B cell (primary cell): ENCODE data around the gene NUDT21. TPM values are rescaled to one million over a fixed set of nuclear protein-coding genes. Genes with fewer than 3 reads are reported as not detected.

ENCODE experiments used
- ATAC-seq: fragments of 200-7000 bp; cut with Tn5 transposase; one replicate; pipeline ENCODE4 v1.10.0; 2021; ENCODE audit warnings: low read depth, mild to moderate bottlenecking, moderate number of reproducible peaks, moderate library complexity
- CTCF ChIA-PET: fragments of 350-600 bp; sonication (Branson Sonifier 250); formaldehyde crosslinking; loops from one replicate; lab custom pipeline; 2021; ENCODE audit warnings: antibody characterized with exemption, inconsistent platforms; lab: Charles Lee
- POLR2A ChIA-PET: fragments of 350-600 bp; sonication (Branson Sonifier 250); formaldehyde crosslinking; loops from one replicate; lab custom pipeline; 2021; ENCODE audit warnings: antibody characterized with exemption; lab: Charles Lee
- DNase-seq: peaks from one replicate; pipeline ENCODE4 v3.0.0; 2013
- H2AFZ ChIP-seq: 2 replicates; pipeline ENCODE4 v1.6.1; 2012; ENCODE audit warnings: mild to moderate bottlenecking, low read depth, low read length; ENCODE audit not compliant: insufficient read depth, poor library complexity, severe bottlenecking
- H3K27ac ChIP-seq, 2 donors: 1 replicate in 1 of 2; 2 replicates in 1 of 2; pipeline ENCODE4 v1.5.1; 2012 to 2013; ENCODE audit warnings: low read length in 2 of 2, mild to moderate bottlenecking in 2 of 2, moderate library complexity in 1 of 2
- H3K27me3 ChIP-seq, 4 experiments: fragments of 200-600 bp in 1 of 4; sonication (generic) in 1 of 4; replicated peaks in 1 of 4; 1 replicate in 2 of 4; 2 replicates in 2 of 4; pipeline versions ENCODE4 v1.6.1 to v1.7.0; 2013 to 2016; ENCODE audit warnings: low read length in 3 of 4, mild to moderate bottlenecking in 2 of 4, mixed read lengths in 1 of 4, moderate library complexity in 1 of 4; ENCODE audit not compliant: insufficient read depth in 4 of 4, control insufficient read depth in 3 of 4; ENCODE audit errors: control extremely low read depth in 1 of 4
- H3K36me3 ChIP-seq, 2 experiments: replicated peaks in 1 of 2; 1 replicate in 1 of 2; 2 replicates in 1 of 2; pipeline versions ENCODE4 v1.6.1 to v1.7.1; 2013; ENCODE audit warnings: low read length in 1 of 2; ENCODE audit not compliant: insufficient read depth in 2 of 2, control insufficient read depth in 1 of 2; ENCODE audit errors: control extremely low read depth in 1 of 2, extremely low read depth in 1 of 2
- H3K4me1 ChIP-seq, 2 donors: fragments of 200-600 bp in 1 of 2; sonication (generic) in 1 of 2; 1 replicate in 1 of 2; 2 replicates in 1 of 2; pipeline versions ENCODE4 v1.5.1 to v1.6.1; 2013 to 2017; ENCODE audit warnings: low read length in 2 of 2; ENCODE audit not compliant: control insufficient read depth in 2 of 2, insufficient read depth in 2 of 2
- H3K4me2 ChIP-seq: replicated peaks from 2 replicates; pipeline ENCODE3; 2012; ENCODE audit warnings: mild to moderate bottlenecking, low read depth, low read length; ENCODE audit not compliant: poor library complexity, severe bottlenecking
- H3K4me3 ChIP-seq, 5 experiments: fragments of 200-600 bp in 1 of 5; sonication (generic) in 1 of 5; 1 replicate in 3 of 5; 2 replicates in 2 of 5; pipeline versions ENCODE4 v1.5.1 to v1.7.0; 2011 to 2016; ENCODE audit warnings: low read length in 4 of 5, mild to moderate bottlenecking in 4 of 5, low read depth in 2 of 5, control low read depth in 1 of 5, moderate library complexity in 1 of 5; ENCODE audit not compliant: insufficient read depth in 1 of 5; ENCODE audit errors: control extremely low read depth in 1 of 5, extremely low read depth in 1 of 5
- H3K79me2 ChIP-seq: fragments of 200-600 bp; sonication (generic); one replicate; pipeline ENCODE4 v1.6.0; 2016; ENCODE audit warnings: low read length; ENCODE audit not compliant: control insufficient read depth, insufficient read depth
- H3K9ac ChIP-seq: fragments of 200-600 bp; sonication (generic); 2 replicates; pipeline ENCODE4 v1.6.1; 2017; ENCODE audit warnings: mild to moderate bottlenecking, low read length, moderate library complexity
- H3K9me3 ChIP-seq, 3 donors: one replicate each; pipeline versions ENCODE4 v1.6.1 to v1.7.1; 2013; ENCODE audit warnings: low read length in 2 of 3; ENCODE audit not compliant: control insufficient read depth in 2 of 3, insufficient read depth in 1 of 3; ENCODE audit errors: control extremely low read depth in 1 of 3
- H4K20me1 ChIP-seq: 2 replicates; pipeline ENCODE4 v1.6.0; 2012; ENCODE audit warnings: mild to moderate bottlenecking, low read length; ENCODE audit not compliant: insufficient read depth, control insufficient read depth, poor library complexity, severe bottlenecking
- H3K27ac Mint-ChIP-seq: one replicate; pipeline ENCODE4 v1.8.0; 2021; ENCODE audit warnings: mixed read lengths
- H3K27me3 Mint-ChIP-seq: one replicate; pipeline ENCODE4 v1.8.0; 2021; ENCODE audit warnings: mixed read lengths
- H3K4me1 Mint-ChIP-seq: one replicate; pipeline ENCODE4 v1.8.0; 2021; ENCODE audit warnings: mixed read lengths
- H3K4me3 Mint-ChIP-seq: one replicate; pipeline ENCODE4 v1.8.0; 2021; ENCODE audit warnings: mixed read lengths
- H3K9me3 Mint-ChIP-seq: one replicate; pipeline ENCODE4 v1.8.0; 2022; ENCODE audit warnings: mixed read lengths; ENCODE audit not compliant: insufficient read depth
- CTCF ChIP-seq: fragments of 200-600 bp; IDR thresholded peaks from one replicate; pipeline ENCODE4 v1.8.0; 2022; ENCODE audit warnings: antibody characterized with exemption, mild to moderate bottlenecking
- EZH2 ChIP-seq: IDR thresholded peaks from 2 replicates; pipeline ENCODE4 v1.6.1; 2012; ENCODE audit warnings: borderline replicate concordance, low read depth, mild to moderate bottlenecking, moderate library complexity, low read length; ENCODE audit not compliant: insufficient read depth, poor library complexity, severe bottlenecking
- WGBS: methylation state at CpG from one replicate; pipeline ENCODE4 v1.1.5; 2013; ENCODE audit warnings: missing lambda C conversion rate; ENCODE audit not compliant: insufficient coverage; 5-methylcytosine and 5-hydroxymethylcytosine counted together
- intact Hi-C: fragments of 100-400 bp; cut with micrococcal nuclease; formaldehyde crosslinking; loops from one replicate; pipeline ENCODE4 v1.10.0; 2022
- polyA plus RNA-seq: library from polyadenylated mRNA; depleted of rRNA; stranded (reverse); fragments of >200 nt; gene quantifications from 2 replicates; pipeline ENCODE4 v1.2.3, GENCODE V29; 2012
- total RNA-seq, 2 donors: library from RNA; stranded (reverse); fragments of 120-200 nt in 1 of 2; gene quantifications; 1 replicate in 1 of 2; 2 replicates in 1 of 2; pipeline versions ENCODE4 v1.2.3 to v1.2.4, GENCODE V29; 2013 to 2022

Gene NUDT21
- total and polyA plus RNA-seq, 2 donors (not counting 1 experiment from before 2014, with no cell fraction given) = 27.3 to 89.4 TPM

DNA sequence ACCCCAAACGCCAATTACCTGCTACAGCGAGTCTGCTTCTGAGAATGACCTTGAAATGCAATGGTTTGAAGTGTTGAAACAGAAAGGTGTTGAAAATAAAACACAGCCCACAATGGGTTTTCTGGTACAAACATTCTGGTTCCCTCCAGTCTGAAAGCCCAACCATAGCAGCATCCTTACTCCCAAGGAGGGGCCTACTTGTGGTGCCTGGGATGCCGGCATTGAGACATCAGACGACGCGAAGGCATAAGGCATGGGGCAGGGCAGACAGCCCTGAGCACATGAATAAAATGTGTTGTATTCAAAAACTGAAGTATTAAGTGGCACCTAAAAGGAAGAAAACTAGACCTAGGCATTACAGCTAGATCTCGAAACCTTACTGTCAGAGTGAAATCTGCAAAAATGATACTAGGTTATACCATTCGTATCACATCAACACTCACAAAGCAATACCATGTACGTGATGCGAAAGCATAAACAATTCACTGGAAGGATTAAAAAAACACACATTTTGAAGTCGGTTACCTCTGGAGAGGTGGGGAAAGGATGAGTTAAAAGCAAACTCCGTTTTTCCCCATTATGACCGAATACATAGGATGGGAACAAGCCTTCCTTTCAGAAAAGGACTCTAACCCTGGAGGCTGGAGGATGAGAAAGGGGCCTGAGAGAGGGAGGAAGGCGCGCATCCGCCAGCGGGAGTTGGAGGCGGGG, 702 bp downstream of the NUDT21 start:
- Histone ChIP-seq H2AFZ (peak overlapping the region; percentile 93), H3K27ac (peak overlapping the region; percentile 43 to 71), H3K4me3 (peak overlapping the region; percentile 68 to 88 (median 85)), H4K20me1 (peaks cover 14% of the 10 kb centered on the region), H3K4me2 (peak overlapping the region; percentile 83), H3K9me3 (no peaks in the 10 kb centered on the region), H3K36me3 (peaks cover 4 to 20% of the 10 kb centered on the region in 2 experiments), H3K9ac (peak overlapping the region; percentile 77), H3K79me2 (peaks cover 74% of the 10 kb centered on the region), H3K27me3 (no peaks in the 10 kb centered on the region), H3K4me1 (peaks cover 24 to 28% of the 10 kb centered on the region in 2 donors)
- Mint-ChIP-seq H3K4me1 (peaks cover 38% of the 10 kb centered on the region), H3K9me3 (no peaks in the 10 kb centered on the region), H3K27me3 (no peaks in the 10 kb centered on the region), H3K27ac (peak overlapping the region; percentile 90), H3K4me3 (peak overlapping the region; percentile 93)
- POLR2A ChIA-PET = interaction anchor here (0.6 to 1.0 kb wide), 2 partner anchors 10 to 27 kb away, joined by 3 read pairs; no protein-coding TSS in a partner anchor
- ATAC-seq = no peak
- WGBS = 0% methylated on average over 5 of the region's 18 CpGs
- CTCF ChIA-PET = interaction anchor here (1.0 to 2.7 kb wide), 6 partner anchors 11 to 252 kb away, joined by 3 to 10 read pairs (median 4); no protein-coding TSS in a partner anchor
- DNase-seq = no peak
- TF ChIP-seq EZH2 (no peak), CTCF (no peak)
- intact Hi-C loops = loop anchor here (5.0 to 10.0 kb wide), 2 partner anchors 46 to 737 kb away; partner anchors contain the start of genes PSME3IP1 and RSPRY1

DNA sequence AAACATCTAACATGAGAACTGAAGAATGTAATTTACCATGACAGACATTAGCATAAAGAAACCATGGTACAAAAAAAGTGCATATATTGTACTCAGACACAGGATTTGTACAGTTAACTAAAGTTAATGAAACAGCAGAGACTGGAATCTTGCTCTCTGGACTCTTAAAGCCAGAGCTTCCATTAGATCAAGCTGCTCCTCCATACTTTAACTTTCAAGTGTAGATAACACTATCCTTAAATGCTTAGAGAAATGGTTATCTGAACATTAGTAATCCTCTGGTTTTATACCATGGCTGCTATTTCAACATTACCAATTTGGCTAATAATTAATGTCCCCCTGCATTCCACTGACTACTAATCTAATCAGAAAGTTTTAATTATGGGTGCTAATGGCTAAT, 3.1 kb downstream of the NUDT21 start:
- H3K4me3 ChIP-seq = no peak overlapping the region
- Mint-ChIP-seq H3K9me3 (no peaks in the 10 kb centered on the region), H3K27ac (no peak overlapping the region), H3K27me3 (no peaks in the 10 kb centered on the region), H3K4me1 (peaks cover 35% of the 10 kb centered on the region), H3K4me3 (no peak overlapping the region)
- H4K20me1 ChIP-seq = peaks cover 14% of the 10 kb centered on the region
- no peak overlapping the region for H2AFZ ChIP-seq
- DNase-seq (no peak), ATAC-seq (no peak)
- H3K79me2 ChIP-seq = peaks cover 80% of the 10 kb centered on the region
- ChIA-PET CTCF (no interaction called here), POLR2A (no interaction called here)
- no peak overlapping the region for H3K27ac ChIP-seq
- H3K27me3 ChIP-seq = no peaks in the 10 kb centered on the region
- peaks cover 5 to 23% of the 10 kb centered on the region in 2 experiments for H3K36me3 ChIP-seq
- H3K9me3 ChIP-seq = no peaks in the 10 kb centered on the region
- H3K4me2 ChIP-seq = no peak overlapping the region
- no peak overlapping the region for H3K9ac ChIP-seq
- H3K4me1 ChIP-seq = peaks cover 24 to 28% of the 10 kb centered on the region in 2 donors
- intact Hi-C loops = no loop called here
- TF ChIP-seq EZH2 (no peak), CTCF (no peak)
